Stimulated activated naive CD4-positive, alpha-beta T cell treated with Interleukin-2 at 50 U/mL for 16 hours (primary cell): ENCODE data around the gene GNAI2.

Source experiments
- DNase-seq: peaks from one replicate; lab custom pipeline; 2025; lab: John Stamatoyannopoulos, UW

Gene GNAI2

GRCh38 chr3:50235716-50236483 is at the start of gene GNAI2:
TSS of gene GNAI2 (plus strand) at chr3:50236204. CDS start at chr3:50236336, 132 bp downstream.
- DNase-seq, result peak; percentile 99

- DNase-seq, result no peak
These were observed 48.3 kb upstream of the GNAI2 start for GRCh38 chr3:50187750-50188149.

GRCh38 chr3:50189274-50189673 is 46.7 kb upstream of the GNAI2 start:
- no peak for DNase-seq

- DNase-seq, result no peak
These were observed 46.0 kb upstream of the GNAI2 start for GRCh38 chr3:50189989-50190388.

- no peak for DNase-seq
These were observed 44.9 kb upstream of the GNAI2 start, which contains the start of gene GNAT1 for GRCh38 chr3:50190936-50191660. TSS of gene GNAT1 (plus strand) at chr3:50191610. CDS start at chr3:50191726, 116 bp downstream.

- DNase-seq, result no peak
These were observed 43.9 kb upstream of the GNAI2 start for GRCh38 chr3:50192124-50192523.

GRCh38 chr3:50192689-50193141 is 43.3 kb upstream of the GNAI2 start:
- DNase-seq, result peak; percentile 76

- no peak for DNase-seq
These were observed 42.7 kb upstream of the GNAI2 start for GRCh38 chr3:50193286-50193685.

- DNase-seq, result no peak
These were observed 42.3 kb upstream of the GNAI2 start for GRCh38 chr3:50193746-50194127.

GRCh38 chr3:50194128-50194902 is 41.7 kb upstream of the GNAI2 start:
- peak; percentile 79 for DNase-seq

- DNase-seq, result peak; percentile 19
These were observed 41.0 kb upstream of the GNAI2 start for GRCh38 chr3:50194903-50195500.

GRCh38 chr3:50195501-50196252 is 40.3 kb upstream of the GNAI2 start:
- no peak for DNase-seq

GRCh38 chr3:50196253-50196801 is 39.7 kb upstream of the GNAI2 start:
- no peak for DNase-seq

- DNase-seq, result no peak
These were observed 34.3 kb upstream of the GNAI2 start for GRCh38 chr3:50201573-50202315.

GRCh38 chr3:50202353-50203112 is 33.5 kb upstream of the GNAI2 start:
- no peak for DNase-seq

GRCh38 chr3:50203113-50203808 is 32.7 kb upstream of the GNAI2 start:
- DNase-seq, result no peak

GRCh38 chr3:50203809-50204803 is 31.9 kb upstream of the GNAI2 start:
- DNase-seq, result no peak
